Measurements from ENCODE around the gene PLPP4.

The PLPP4 gene

GRCh38 chr10:120421250-120421649 lies 35.8 kb upstream of the PLPP4 start:
- TF ChIP-seq CTCF (IDR thresholded peaks at IDR 0.05; ENCODE audit: low read depth, low read length) (no peak), POLR2A (IDR thresholded peaks at IDR 0.05; ENCODE audit: extremely low read depth, insufficient read length) (no peak), MAX (IDR thresholded peaks at IDR 0.05; ENCODE audit: low read depth, low read length) (no peak)
- DNase-seq (ENCODE audit: low read depth): no peak
- no peak overlapping the region for H3K4me3 ChIP-seq (ENCODE audit: low read depth, low read length)

GRCh38 chr10:120422457-120422856 lies 34.6 kb upstream of the PLPP4 start:
- no peak for TF ChIP-seq CTCF (IDR thresholded peaks at IDR 0.05; ENCODE audit: low read depth, low read length)
- TF ChIP-seq POLR2A (IDR thresholded peaks at IDR 0.05; ENCODE audit: extremely low read depth, insufficient read length): no peak
- H3K4me3 ChIP-seq (ENCODE audit: low read depth, low read length): no peak overlapping the region
- DNase-seq (ENCODE audit: low read depth): no peak

- peak; percentile 51 for DNase-seq (ENCODE audit: low read depth)
- no peak for TF ChIP-seq MYC (IDR thresholded peaks at IDR 0.05; ENCODE audit: low read depth, low read length)
- TF ChIP-seq CTCF (IDR thresholded peaks at IDR 0.05; ENCODE audit: low read depth, low read length): peak; percentile 93
- no peak overlapping the region for H3K4me3 ChIP-seq (ENCODE audit: low read depth, low read length)
Measured at GRCh38 chr10:120423431-120424197, 33.4 kb upstream of the PLPP4 start.

- no peak overlapping the region for H3K4me3 ChIP-seq (ENCODE audit: low read depth, low read length)
- no peak for DNase-seq (ENCODE audit: low read depth)
- TF ChIP-seq POLR2A (IDR thresholded peaks at IDR 0.05; ENCODE audit: extremely low read depth, insufficient read length) (no peak), CTCF (IDR thresholded peaks at IDR 0.05; ENCODE audit: low read depth, low read length) (no peak), MYC (IDR thresholded peaks at IDR 0.05; ENCODE audit: low read depth, low read length) (no peak), MAX (IDR thresholded peaks at IDR 0.05; ENCODE audit: low read depth, low read length) (no peak)
Measured at GRCh38 chr10:120424198-120424464, 32.9 kb upstream of the PLPP4 start.

- DNase-seq (ENCODE audit: low read depth): no peak
- H3K4me3 ChIP-seq (ENCODE audit: low read depth, low read length): no peak overlapping the region
- TF ChIP-seq POLR2A (IDR thresholded peaks at IDR 0.05; ENCODE audit: extremely low read depth, insufficient read length) (no peak), MAX (IDR thresholded peaks at IDR 0.05; ENCODE audit: low read depth, low read length) (no peak), CTCF (IDR thresholded peaks at IDR 0.05; ENCODE audit: low read depth, low read length) (no peak), MYC (IDR thresholded peaks at IDR 0.05; ENCODE audit: low read depth, low read length) (no peak)
Measured at GRCh38 chr10:120426306-120426705, 30.7 kb upstream of the PLPP4 start.

- no peak for DNase-seq (ENCODE audit: low read depth)
- no peak for TF ChIP-seq MYC (IDR thresholded peaks at IDR 0.05; ENCODE audit: low read depth, low read length)
- TF ChIP-seq CTCF (IDR thresholded peaks at IDR 0.05; ENCODE audit: low read depth, low read length): no peak
- TF ChIP-seq MAX (IDR thresholded peaks at IDR 0.05; ENCODE audit: low read depth, low read length): no peak
- no peak for TF ChIP-seq POLR2A (IDR thresholded peaks at IDR 0.05; ENCODE audit: extremely low read depth, insufficient read length)
- H3K4me3 ChIP-seq (ENCODE audit: low read depth, low read length): no peak overlapping the region
Measured at GRCh38 chr10:120428754-120429153, 28.3 kb upstream of the PLPP4 start.

All from NB4 (cell line).